ENCODE data around the gene ME3. TPM values are rescaled to one million over a fixed set of nuclear protein-coding genes. Genes with fewer than 3 reads are reported as not detected.
"Not testable (repeated sequence)": the region's sequence is repeated elsewhere in the genome, so short reads cannot be mapped to it uniquely, and the experiment has no call there.

The ME3 gene
- total RNA-seq, 2 experiments from 2014 or later: 1.5 to 2.9 TPM

DNA sequence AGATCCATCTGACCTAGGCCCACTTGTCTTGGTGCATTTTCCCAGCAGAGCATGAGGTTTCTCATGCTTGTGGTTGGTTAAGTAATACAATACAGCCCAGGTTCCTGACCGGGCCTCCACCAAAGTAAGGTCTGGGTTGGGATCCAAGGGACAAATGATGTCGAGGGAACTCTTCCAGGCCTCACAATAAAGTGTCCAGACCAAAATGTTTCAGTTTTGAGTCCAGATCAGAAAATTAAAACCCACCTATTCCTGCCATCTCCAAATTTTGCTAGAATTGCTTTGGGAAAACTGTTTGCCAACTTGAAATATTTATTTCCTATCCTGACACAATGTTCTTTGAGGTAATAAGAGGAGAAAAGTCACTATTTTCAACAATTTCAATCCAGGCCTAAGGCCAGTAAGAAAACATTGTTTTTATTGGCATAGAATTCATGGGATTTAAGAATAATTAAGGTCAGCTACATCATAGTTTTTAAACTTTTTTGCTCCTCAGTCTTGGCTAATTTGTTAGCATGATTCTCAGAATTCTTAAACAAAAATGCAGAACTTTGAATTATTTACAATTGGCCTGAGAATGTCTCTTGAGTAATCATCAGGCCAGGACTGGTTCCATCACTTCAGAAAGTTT lies 51.4 kb downstream of the ME3 start:
- H3K4me3 Mint-ChIP-seq: no peak overlapping the region
- no peak overlapping the region for H3K27ac Mint-ChIP-seq
- ChIA-PET CTCF (no interaction called here), POLR2A (no interaction called here)
- peaks cover 4% of the 10 kb centered on the region for H3K9me3 Mint-ChIP-seq
- no peak for DNase-seq
- H3K36me3 Mint-ChIP-seq (ENCODE audit: low read depth): no peaks in the 10 kb centered on the region
- no peaks in the 10 kb centered on the region for H3K27me3 Mint-ChIP-seq
- H3K4me1 Mint-ChIP-seq: no peaks in the 10 kb centered on the region

DNA sequence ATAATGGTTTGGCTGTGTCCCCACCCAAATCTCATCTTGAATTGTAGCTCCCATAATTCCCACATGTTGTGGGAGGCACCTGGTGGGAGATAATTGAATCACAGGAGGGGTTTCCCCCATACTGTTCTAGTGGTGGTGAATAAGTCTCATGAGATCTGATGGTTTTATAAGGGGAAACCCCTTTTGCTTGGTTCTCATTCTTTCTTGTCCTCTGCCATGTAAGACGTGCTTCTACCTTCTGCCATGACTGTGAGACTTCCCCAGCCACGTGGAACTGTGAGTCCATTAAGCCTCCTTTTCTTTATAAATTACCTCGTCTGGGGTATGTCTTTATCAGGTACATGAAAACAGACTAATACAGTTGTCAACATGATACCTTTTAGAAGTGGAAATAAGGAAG lies 53.0 kb downstream of the ME3 start:
- H3K36me3 Mint-ChIP-seq (ENCODE audit: low read depth); DNase-seq; POLR2A ChIA-PET; H3K27ac Mint-ChIP-seq; H3K27me3 Mint-ChIP-seq; H3K4me3 Mint-ChIP-seq; H3K4me1 Mint-ChIP-seq: not testable (repeated sequence)
- CTCF ChIA-PET: interaction anchor here (1.6 kb wide), 1 partner anchor 11 kb away, joined by 4 read pairs; no protein-coding TSS in a partner anchor
- peaks cover 13% of the 10 kb centered on the region for H3K9me3 Mint-ChIP-seq

DNA sequence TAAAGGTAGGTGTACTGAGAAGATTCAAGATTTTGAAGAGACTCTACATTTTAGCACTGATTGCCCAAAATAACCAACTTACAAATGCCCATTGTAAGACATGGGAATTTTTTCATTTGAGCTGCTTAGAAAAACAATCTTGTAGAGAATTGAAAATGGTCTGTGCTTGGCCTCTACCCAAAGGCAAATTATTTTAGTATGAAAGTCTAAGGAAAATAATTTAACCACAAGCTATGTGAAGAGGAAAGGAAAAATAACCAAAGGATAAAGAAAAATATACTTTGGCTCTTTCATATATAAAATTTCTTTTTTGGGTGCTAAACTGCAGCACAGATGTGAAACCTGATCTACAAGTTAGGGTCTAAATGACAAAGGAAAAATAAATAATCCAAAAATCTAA lies 54.9 kb downstream of the ME3 start:
- Mint-ChIP-seq H3K4me3 (no peak overlapping the region), H3K9me3 (peaks cover 15% of the 10 kb centered on the region), H3K27ac (no peak overlapping the region), H3K4me1 (no peaks in the 10 kb centered on the region), H3K36me3 (ENCODE audit: low read depth) (no peaks in the 10 kb centered on the region), H3K27me3 (no peaks in the 10 kb centered on the region)
- ChIA-PET POLR2A (no interaction called here), CTCF (interaction anchor here (1.5 kb wide), 1 partner anchor 28 kb away, joined by 3 read pairs; no protein-coding TSS in a partner anchor)
- DNase-seq: no peak

DNA sequence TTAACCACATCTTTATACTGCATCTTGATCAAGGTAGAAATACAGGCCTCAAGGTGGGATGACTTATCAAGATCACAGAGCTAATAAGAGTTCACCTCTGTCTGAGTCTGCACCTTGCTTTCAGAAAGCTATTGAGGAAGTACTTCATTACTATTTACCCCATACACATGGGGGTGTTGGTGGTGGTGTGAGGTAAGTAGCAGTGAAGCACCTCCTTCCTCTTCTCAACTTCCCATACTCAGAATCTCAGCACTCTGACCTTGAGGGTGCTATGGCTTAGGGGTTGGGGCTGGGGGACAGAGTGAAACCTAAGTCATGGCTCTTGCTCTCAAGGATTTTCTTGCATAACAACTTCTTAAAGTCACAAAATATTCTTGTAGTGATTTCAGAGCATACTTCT lies 56.9 kb downstream of the ME3 start:
- Mint-ChIP-seq H3K9me3 (peaks cover 15% of the 10 kb centered on the region), H3K4me3 (no peak overlapping the region), H3K27ac (no peak overlapping the region), H3K4me1 (no peaks in the 10 kb centered on the region), H3K36me3 (ENCODE audit: low read depth) (no peaks in the 10 kb centered on the region), H3K27me3 (no peaks in the 10 kb centered on the region)
- ChIA-PET POLR2A (no interaction called here), CTCF (interaction anchor here (0.9 kb wide), 1 partner anchor 10 kb away, joined by 5 read pairs; no protein-coding TSS in a partner anchor)
- no peak for DNase-seq

DNA sequence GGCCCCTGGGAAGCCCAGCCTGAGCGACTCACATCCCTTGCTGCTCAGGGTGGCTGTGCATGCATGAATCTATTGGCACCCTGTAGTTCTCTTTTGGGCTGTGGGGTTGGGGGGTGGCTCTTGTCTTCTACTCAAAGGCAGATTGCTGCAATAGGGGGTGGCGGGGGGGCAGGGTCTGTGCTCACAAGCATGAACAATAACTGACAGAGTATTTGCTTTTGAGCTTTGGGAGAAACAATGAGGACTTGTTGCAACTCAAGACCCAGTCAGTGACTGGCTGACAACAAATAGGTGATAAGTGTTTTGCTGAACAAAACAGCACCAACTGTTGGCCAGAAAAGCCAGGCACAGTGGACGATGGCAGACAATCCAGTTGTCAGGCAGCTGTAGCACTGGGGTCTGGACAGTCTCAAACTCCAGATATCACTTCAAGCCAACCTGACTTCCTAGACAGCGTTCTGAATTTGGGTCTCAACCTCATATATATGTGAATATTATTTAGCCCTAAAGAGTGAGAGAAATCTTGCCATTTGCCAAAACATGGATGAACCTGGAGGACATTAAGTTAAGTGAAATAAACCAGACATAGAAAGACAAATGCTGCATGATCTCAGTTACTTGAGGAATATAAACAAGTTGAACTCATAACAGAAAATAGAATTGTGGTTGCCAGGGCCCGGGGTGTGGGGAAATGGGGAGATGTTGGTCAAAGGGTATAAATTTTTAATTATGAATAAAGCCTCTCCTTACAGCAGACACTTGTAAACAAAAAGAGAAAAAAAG lies 61.7 kb downstream of the ME3 start:
- H3K27me3 Mint-ChIP-seq: no peaks in the 10 kb centered on the region
- CTCF ChIA-PET: no interaction called here
- peaks cover 11% of the 10 kb centered on the region for H3K9me3 Mint-ChIP-seq
- H3K4me3 Mint-ChIP-seq: no peak overlapping the region
- peaks cover 3% of the 10 kb centered on the region for H3K4me1 Mint-ChIP-seq
- no peaks in the 10 kb centered on the region for H3K36me3 Mint-ChIP-seq (ENCODE audit: low read depth)
- POLR2A ChIA-PET: no interaction called here
- no peak overlapping the region for H3K27ac Mint-ChIP-seq
- no peak for DNase-seq

DNA sequence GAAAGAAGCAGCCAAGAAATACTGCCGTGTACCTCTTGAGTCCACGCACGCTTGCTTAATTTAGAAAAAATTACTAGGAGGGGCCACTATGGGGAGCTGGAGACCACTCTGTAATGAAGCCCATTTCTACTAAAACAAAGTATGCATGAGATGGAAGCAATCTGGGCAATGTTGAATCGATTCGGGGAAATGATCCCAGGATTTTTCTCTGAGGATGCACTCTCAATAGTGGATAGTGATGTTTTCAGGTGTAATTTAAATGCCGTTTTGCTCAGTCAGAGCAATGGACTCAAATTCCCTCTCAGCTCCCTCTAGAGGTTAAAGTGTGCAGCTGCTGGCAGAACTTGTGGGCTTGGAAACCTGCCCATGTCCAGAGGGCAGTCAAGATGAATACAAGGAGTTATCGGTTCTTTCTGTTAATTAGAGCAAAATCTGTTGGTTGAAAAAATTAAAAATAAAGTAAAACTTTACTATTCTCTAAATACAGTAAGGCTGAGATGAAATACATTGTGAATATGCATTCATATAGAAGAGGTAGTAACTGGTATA lies 64.1 kb downstream of the ME3 start:
- POLR2A ChIA-PET: no interaction called here

DNA sequence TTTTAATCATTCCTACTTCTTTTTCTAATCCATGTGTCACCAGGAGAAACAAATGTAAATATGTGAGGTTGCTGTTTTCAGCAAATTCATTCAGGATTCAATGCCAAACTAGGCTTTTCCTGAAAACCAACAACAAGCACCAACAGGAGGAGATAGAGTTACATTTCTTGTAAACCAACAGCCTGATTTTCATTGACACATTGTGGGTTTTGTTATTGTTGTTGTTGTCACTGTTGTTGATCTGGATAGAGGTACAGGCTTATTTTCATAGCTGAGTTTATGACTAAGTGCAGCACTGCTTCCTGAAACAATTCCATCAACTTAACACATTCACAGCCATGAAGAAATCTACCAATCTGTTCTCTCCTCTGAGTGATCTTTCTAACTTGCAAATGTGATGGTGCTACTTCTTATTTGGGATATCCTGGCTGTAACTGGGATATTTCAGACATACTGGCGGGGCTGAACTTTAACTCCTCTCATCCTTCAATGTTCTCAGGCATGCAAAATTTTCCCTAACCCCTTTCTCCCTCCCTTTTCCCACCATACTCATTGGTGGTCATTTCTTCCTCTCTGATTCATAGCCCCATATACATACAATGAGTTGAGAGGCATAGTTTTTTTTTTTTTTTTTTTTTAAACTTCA lies 65.5 kb downstream of the ME3 start:
- Mint-ChIP-seq H3K9me3 (no peaks in the 10 kb centered on the region), H3K36me3 (ENCODE audit: low read depth) (no peaks in the 10 kb centered on the region), H3K4me1 (peaks cover 3% of the 10 kb centered on the region), H3K27ac (no peak overlapping the region), H3K27me3 (peaks cover 2% of the 10 kb centered on the region), H3K4me3 (no peak overlapping the region)
- no peak for DNase-seq
- ChIA-PET POLR2A (no interaction called here), CTCF (no interaction called here)

More for the DNA sequence above, 64.1 kb downstream of the ME3 start:
- CTCF ChIA-PET: interaction anchor here (0.7 to 1.7 kb wide), 13 partner anchors 11 to 198 kb away, joined by 3 to 7 read pairs (median 5); no protein-coding TSS in a partner anchor
- Mint-ChIP-seq H3K36me3 (ENCODE audit: low read depth) (no peaks in the 10 kb centered on the region), H3K9me3 (no peaks in the 10 kb centered on the region), H3K27me3 (no peaks in the 10 kb centered on the region), H3K4me1 (peaks cover 3% of the 10 kb centered on the region), H3K4me3 (no peak overlapping the region), H3K27ac (no peak overlapping the region)
- peak; percentile 50 for DNase-seq

DNA sequence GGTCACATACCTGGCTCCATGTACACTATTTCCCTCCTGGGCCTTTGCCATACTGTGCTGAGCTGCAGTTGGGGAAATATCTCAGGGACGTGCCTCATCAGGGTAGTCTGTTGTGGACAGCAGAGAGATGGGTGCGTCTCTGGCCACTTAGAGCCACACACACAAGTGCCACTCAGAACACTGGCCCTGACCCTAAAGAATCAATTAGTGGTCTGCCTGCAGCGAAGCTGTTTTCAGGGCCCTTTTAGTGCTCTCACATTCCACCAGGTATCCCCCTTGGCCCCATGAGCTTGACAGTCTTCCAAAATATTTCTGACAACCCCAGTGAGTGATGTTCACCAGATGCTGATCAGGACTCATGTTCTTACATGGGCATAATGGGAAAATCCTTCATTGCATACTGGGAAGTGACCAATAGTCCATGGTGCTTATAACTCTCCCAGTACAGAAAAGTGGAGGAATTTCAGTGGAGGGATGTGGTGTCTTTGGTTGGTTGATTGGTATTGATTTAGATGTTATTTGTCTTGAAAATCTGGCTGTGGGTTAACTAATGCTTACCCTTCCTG lies 66.1 kb downstream of the ME3 start:
- CTCF ChIA-PET: interaction anchor here (1.5 to 2.4 kb wide), 2 partner anchors 7 to 9 kb away, joined by 4 to 5 read pairs; no protein-coding TSS in a partner anchor
- H3K4me1 Mint-ChIP-seq: peaks cover 3% of the 10 kb centered on the region
- H3K9me3 Mint-ChIP-seq: no peaks in the 10 kb centered on the region
- no peaks in the 10 kb centered on the region for H3K36me3 Mint-ChIP-seq (ENCODE audit: low read depth)
- POLR2A ChIA-PET: no interaction called here
- no peak overlapping the region for H3K27ac Mint-ChIP-seq
- peaks cover 2% of the 10 kb centered on the region for H3K27me3 Mint-ChIP-seq
- no peak overlapping the region for H3K4me3 Mint-ChIP-seq
- no peak for DNase-seq

DNA sequence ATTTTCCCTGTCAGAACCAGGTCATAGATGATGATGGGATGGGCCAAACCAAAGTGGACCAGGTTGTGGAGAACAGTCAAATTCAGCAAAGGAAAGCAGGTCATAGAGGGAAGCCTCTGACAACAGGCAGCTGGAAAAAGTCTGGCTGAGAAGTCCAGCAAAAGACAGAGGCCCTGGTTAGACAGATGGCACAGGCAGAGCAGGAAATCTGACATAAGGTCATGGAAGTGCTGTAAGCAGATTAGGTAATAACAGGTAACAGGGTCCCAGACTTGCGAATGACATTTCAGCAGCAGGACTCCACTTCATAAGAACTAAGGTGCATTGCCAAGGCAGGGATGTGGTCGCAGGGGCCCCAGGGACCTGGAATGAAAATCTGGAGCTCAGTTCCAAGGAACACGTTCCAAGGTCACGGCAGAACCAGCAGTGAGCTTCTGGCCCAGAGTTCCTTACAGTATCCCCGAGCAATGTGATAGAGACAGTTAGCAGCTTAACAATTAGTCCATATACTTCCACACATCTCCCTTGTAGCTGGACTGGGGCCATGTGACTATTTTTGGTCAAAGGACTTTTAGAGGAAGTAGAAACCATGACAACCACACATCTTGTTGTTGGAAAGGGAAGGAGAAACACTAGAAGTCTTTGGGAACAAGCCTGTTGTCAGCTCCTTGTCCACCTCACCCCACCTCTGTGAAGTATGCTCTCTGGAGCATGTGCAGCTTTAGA lies 75.4 kb downstream of the ME3 start:
- Mint-ChIP-seq H3K27me3 (no peaks in the 10 kb centered on the region), H3K27ac (no peak overlapping the region), H3K4me3 (no peak overlapping the region), H3K9me3 (peaks cover 8% of the 10 kb centered on the region), H3K36me3 (ENCODE audit: low read depth) (no peaks in the 10 kb centered on the region), H3K4me1 (peaks cover 14% of the 10 kb centered on the region)
- CTCF ChIA-PET: interaction anchor here (1.2 kb wide), 1 partner anchor 12 kb away, joined by 5 read pairs; no protein-coding TSS in a partner anchor
- POLR2A ChIA-PET: no interaction called here
- DNase-seq: no peak

DNA sequence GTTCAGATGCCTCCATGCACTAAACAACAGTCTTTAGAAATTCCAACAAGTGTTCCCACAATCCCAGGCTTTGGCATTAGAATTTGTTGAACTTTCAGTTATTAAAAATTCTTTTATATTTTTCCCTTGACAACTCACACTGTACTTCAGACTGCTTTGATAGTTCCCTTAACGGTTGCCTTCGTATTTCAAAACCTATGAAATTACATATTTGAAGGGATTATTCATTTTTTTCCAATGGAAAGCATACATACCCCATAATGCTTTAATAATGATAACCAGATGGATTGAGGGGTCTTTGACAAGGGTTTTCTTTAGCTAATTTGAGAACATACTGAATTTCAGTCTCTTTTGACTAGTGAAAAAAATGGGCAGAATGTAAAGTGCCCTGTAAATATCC lies 76.5 kb downstream of the ME3 start:
- peaks cover 14% of the 10 kb centered on the region for H3K4me1 Mint-ChIP-seq
- no peak for DNase-seq
- peaks cover 8% of the 10 kb centered on the region for H3K9me3 Mint-ChIP-seq
- no peak overlapping the region for H3K4me3 Mint-ChIP-seq
- POLR2A ChIA-PET: no interaction called here
- peaks cover 3% of the 10 kb centered on the region for H3K36me3 Mint-ChIP-seq (ENCODE audit: low read depth)
- H3K27ac Mint-ChIP-seq: no peak overlapping the region
- CTCF ChIA-PET: interaction anchor here (1.9 kb wide), 1 partner anchor 12 kb away, joined by 6 read pairs; no protein-coding TSS in a partner anchor
- H3K27me3 Mint-ChIP-seq: no peaks in the 10 kb centered on the region

DNA sequence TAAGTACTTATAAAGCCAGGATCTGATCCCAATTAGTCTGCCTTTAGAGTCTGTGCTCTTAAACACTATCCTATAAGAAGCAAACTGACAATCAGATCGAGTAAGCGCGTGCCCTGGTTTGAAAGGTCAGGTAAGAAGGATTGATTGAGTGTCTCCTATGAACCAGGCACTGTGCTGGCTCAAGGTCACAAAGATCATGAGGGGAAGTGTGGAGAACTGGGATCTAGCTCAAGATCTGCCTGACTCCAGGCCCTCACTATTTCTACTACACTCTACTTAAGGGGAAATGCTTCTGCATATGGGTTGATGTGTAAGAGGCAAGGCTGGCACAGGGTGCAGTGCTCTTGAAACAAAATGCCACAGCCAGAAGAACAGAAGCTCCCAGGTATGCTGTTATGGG lies 77.0 kb downstream of the ME3 start:
- ChIA-PET CTCF (interaction anchor here (0.9 to 1.9 kb wide), 4 partner anchors 13 to 35 kb away, joined by 3 to 6 read pairs (median 3); no protein-coding TSS in a partner anchor), POLR2A (no interaction called here)
- Mint-ChIP-seq H3K4me3 (no peak overlapping the region), H3K36me3 (ENCODE audit: low read depth) (peaks cover 3% of the 10 kb centered on the region), H3K27me3 (no peaks in the 10 kb centered on the region), H3K27ac (no peak overlapping the region), H3K4me1 (peaks cover 14% of the 10 kb centered on the region), H3K9me3 (peaks cover 8% of the 10 kb centered on the region)
- no peak for DNase-seq

DNA sequence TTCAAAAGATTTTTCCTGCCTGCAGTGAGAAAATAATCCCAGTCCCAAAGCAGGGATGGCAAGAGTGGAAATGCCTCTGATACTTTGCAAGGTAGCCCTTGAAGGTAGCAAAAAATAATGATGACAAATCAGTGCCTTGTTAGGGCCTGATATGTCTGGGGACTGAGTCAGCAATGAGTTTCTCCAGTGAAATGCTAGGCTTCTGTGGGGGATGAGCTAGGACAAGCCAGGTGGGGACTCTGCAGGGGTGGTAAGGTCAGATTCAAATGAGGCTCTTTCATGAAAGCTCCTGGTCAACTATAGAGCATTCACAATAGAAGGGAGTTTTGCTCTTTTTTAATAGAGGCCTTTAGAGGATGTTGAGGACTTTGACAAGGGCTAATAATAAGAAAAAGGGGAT lies 77.7 kb downstream of the ME3 start:
- ChIA-PET POLR2A (no interaction called here), CTCF (interaction anchor here (0.9 to 1.9 kb wide), 5 partner anchors 13 to 47 kb away, joined by 3 to 6 read pairs (median 3); no protein-coding TSS in a partner anchor)
- Mint-ChIP-seq H3K27me3 (no peaks in the 10 kb centered on the region), H3K4me1 (peaks cover 14% of the 10 kb centered on the region), H3K27ac (no peak overlapping the region), H3K36me3 (ENCODE audit: low read depth) (peaks cover 3% of the 10 kb centered on the region), H3K9me3 (peaks cover 8% of the 10 kb centered on the region), H3K4me3 (no peak overlapping the region)
- DNase-seq: no peak

All from activated CD4-positive, alpha-beta T cell treated with anti-CD3 and anti-CD28 coated beads, Interleukin-2, amount 10 ng/mL, durations not matched to agents 7 days and 5 days (primary cell).